Loucy (cell line): ENCODE measurements around the gene KDSR.
A peak's percentile ranks its signal among the peaks of the same experiment; 100 is the strongest.

Source experiments
- H2AFZ ChIP-seq: fragments of 200-600 bp; sonication (generic); 2 replicates; pipeline ENCODE4 v1.6.0; 2016; ENCODE audit warnings: antibody characterized with exemption, mild to moderate bottlenecking, low read length, moderate library complexity
- H3F3A ChIP-seq: fragments of 200-600 bp; 2 replicates; pipeline ENCODE4 v1.6.0; 2016; ENCODE audit warnings: antibody characterized with exemption, low read depth, mild to moderate bottlenecking
- H3K27me3 ChIP-seq: fragments of 200-600 bp; sonication (generic); 2 replicates; pipeline ENCODE4 v1.6.1; 2014; ENCODE audit warnings: low read length, mild to moderate bottlenecking; ENCODE audit not compliant: insufficient read depth, poor library complexity, severe bottlenecking
- H3K36me3 ChIP-seq: fragments of 200-600 bp; sonication (generic); 2 replicates; pipeline ENCODE4 v1.6.1; 2016; ENCODE audit warnings: low read length; ENCODE audit not compliant: insufficient read depth
- H3K4me1 ChIP-seq: fragments of 200-600 bp; sonication (generic); 2 replicates; pipeline ENCODE4 v1.5.1; 2014; ENCODE audit warnings: low read length, mild to moderate bottlenecking; ENCODE audit not compliant: insufficient read depth, poor library complexity, severe bottlenecking
- H3K4me2 ChIP-seq: fragments of 200-600 bp; sonication (generic); 2 replicates; pipeline ENCODE4 v1.6.0; 2014; ENCODE audit warnings: antibody characterized with exemption, low read length, low read depth, mild to moderate bottlenecking; ENCODE audit not compliant: poor library complexity, severe bottlenecking
- H3K4me3 ChIP-seq: fragments of 200-600 bp; sonication (generic); 2 replicates; pipeline ENCODE4 v1.5.1; 2014; ENCODE audit warnings: low read length, mild to moderate bottlenecking, mixed read lengths; ENCODE audit not compliant: poor library complexity, severe bottlenecking
- H3K79me2 ChIP-seq: fragments of 200-600 bp; sonication (generic); 2 replicates; pipeline ENCODE4 v1.6.1; 2014; ENCODE audit warnings: low read length; ENCODE audit not compliant: insufficient read depth
- H3K9ac ChIP-seq: fragments of 200-600 bp; sonication (generic); 2 replicates; pipeline ENCODE4 v1.6.0; 2014; ENCODE audit warnings: mild to moderate bottlenecking, low read depth, low read length, moderate library complexity; ENCODE audit not compliant: poor library complexity, severe bottlenecking
- H3K9me2 ChIP-seq: fragments of 200-600 bp; sonication (generic); replicated peaks from 2 replicates; pipeline ENCODE4 v1.6.1; 2016; ENCODE audit warnings: low read depth, low read length, mixed read lengths
- H3K9me3 ChIP-seq: fragments of 200-600 bp; sonication (generic); 2 replicates; pipeline ENCODE4 v1.6.1; 2014; ENCODE audit warnings: mild to moderate bottlenecking, antibody characterized with exemption, low read length, low read depth; ENCODE audit not compliant: insufficient read depth
- H4K20me1 ChIP-seq: fragments of 200-600 bp; sonication (generic); 2 replicates; pipeline ENCODE4 v1.6.0; 2014; ENCODE audit warnings: antibody characterized with exemption, low read length, mild to moderate bottlenecking; ENCODE audit not compliant: insufficient read depth, poor library complexity, severe bottlenecking
- EZH2phosphoT487 ChIP-seq: fragments of 200-600 bp; IDR thresholded peaks from 2 replicates; pipeline ENCODE4 v1.6.1; 2018; ENCODE audit warnings: antibody characterized with exemption, mild to moderate bottlenecking, moderate library complexity, borderline replicate concordance
- TF ChIP-seq, protein P1 (sequence below): fragments of 200-600 bp; sonication (generic); conservative IDR thresholded peaks from 2 replicates; pipeline ENCODE4 v1.5.1; 2014; ENCODE audit warnings: mild to moderate bottlenecking, antibody characterized with exemption, low read length

The KDSR gene

DNA sequence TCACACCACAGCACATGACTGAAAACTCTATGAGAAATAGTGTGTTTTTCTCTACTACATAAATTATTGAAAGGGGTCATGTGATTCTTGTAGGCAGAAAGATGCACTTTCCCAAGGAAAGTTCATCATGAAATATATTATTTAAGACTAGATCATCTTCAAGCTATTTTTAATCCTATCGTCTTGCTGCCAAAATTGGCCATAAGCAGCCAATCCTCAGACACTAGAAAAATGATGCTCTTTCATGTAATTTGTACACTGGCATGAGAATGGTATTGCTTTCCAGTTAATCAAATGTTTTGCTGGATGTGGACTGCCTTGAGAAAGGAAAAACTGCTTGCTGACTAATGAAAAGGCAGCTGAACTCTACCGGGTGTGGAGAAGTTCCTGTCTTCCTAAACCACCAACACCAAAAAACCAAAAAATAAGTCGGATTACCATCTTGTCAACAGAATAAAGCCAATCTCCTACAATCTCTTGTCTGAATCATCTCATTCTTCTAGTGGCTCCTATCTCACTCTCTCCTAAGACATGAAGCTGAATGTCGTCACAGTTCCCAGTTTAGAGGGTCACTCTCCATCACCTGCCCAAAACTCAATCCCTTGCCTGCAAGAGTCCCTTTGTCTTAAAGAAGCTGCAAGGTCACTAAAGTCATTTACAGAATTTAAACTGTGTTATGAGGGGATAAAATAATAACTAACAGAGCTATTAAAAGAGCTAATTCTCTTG, 52.8 kb downstream of the KDSR start:
- Histone ChIP-seq H3K79me2 (peaks cover 97% of the 10 kb centered on the region), H4K20me1 (peaks cover 77% of the 10 kb centered on the region), H3K4me1 (peaks cover 75% of the 10 kb centered on the region), H3K9me3 (no peaks in the 10 kb centered on the region), H3K9ac (peak overlapping the region; percentile 39), H3K4me2 (peak overlapping the region; percentile 97), H3F3A (peaks cover 8% of the 10 kb centered on the region; the same call in 1 of the 2 replicates), H2AFZ (no peak overlapping the region), H3K9me2 (no peaks in the 10 kb centered on the region), H3K36me3 (no peaks in the 10 kb centered on the region), H3K4me3 (peak overlapping the region; percentile 96), H3K27me3 (peaks cover 7% of the 10 kb centered on the region)
- no peak for TF ChIP-seq EZH2phosphoT487
- TF ChIP-seq, protein P1, sequence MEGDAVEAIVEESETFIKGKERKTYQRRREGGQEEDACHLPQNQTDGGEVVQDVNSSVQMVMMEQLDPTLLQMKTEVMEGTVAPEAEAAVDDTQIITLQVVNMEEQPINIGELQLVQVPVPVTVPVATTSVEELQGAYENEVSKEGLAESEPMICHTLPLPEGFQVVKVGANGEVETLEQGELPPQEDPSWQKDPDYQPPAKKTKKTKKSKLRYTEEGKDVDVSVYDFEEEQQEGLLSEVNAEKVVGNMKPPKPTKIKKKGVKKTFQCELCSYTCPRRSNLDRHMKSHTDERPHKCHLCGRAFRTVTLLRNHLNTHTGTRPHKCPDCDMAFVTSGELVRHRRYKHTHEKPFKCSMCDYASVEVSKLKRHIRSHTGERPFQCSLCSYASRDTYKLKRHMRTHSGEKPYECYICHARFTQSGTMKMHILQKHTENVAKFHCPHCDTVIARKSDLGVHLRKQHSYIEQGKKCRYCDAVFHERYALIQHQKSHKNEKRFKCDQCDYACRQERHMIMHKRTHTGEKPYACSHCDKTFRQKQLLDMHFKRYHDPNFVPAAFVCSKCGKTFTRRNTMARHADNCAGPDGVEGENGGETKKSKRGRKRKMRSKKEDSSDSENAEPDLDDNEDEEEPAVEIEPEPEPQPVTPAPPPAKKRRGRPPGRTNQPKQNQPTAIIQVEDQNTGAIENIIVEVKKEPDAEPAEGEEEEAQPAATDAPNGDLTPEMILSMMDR = no peak

DNA sequence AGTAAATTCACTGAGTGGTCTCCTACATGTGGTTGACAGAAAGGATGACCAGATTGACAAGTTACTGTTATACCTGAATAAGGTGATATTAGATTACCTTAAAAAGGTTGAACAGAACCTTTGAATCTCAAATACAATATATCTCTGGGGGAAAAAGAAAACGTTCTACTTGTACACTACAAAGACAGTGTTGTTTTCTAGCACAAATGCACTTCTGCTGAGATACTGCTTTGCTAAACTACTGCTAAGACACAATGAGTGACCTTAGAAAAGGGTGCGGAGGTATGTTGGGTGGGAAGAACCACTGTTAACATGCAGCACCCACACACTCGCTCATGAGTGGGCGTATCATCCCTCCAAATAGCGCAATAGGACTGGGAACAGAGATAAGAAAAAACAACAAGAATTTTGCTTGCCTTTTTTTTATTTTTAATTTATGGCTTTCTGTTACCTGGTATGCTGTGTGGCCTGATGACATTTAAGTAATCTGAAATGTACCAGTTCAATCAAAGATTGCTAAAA, 53.5 kb downstream of the KDSR start:
- Histone ChIP-seq H4K20me1 (peaks cover 73% of the 10 kb centered on the region), H3K9ac (peak overlapping the region; percentile 39), H3K4me3 (peak overlapping the region; percentile 96), H3K4me1 (peaks cover 72% of the 10 kb centered on the region), H3K27me3 (no peaks in the 10 kb centered on the region), H3F3A (peaks cover 8% of the 10 kb centered on the region; the same call in 1 of the 2 replicates), H2AFZ (no peak overlapping the region), H3K9me3 (no peaks in the 10 kb centered on the region), H3K4me2 (peak overlapping the region; percentile 97), H3K36me3 (no peaks in the 10 kb centered on the region), H3K9me2 (no peaks in the 10 kb centered on the region), H3K79me2 (peaks cover 97% of the 10 kb centered on the region)
- TF ChIP-seq, protein P1 = no peak
- no peak for TF ChIP-seq EZH2phosphoT487

DNA sequence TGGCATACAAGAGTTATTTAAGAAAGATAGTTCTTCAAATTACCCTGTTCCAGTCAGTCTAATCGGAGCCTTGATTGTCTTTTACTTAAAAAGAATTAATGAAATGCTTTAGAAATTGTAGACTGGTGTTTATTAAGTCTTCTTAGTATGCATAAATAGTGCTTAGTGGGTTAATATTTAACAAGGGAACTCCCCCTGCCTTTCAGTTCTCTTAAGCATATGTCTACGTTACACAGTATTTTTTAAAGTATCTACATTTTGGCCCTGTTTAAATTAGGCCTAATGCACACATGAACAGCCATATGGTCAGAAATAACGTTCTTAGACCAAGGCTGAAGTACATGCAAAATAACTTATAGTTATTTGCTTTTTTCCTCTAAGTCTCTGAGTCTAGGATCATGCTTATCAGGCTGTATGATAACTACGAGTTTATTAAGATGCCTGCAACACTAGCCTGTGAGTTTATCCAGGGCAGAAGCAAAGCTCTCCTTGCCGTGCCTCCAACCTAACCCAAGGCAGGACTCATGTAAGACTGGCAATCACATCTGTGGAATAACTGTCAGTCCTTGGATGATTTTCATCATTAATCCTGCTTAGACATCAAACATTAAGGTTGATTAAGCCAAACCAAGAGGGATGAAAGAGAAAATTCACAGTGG, 54.1 kb downstream of the KDSR start:
- Histone ChIP-seq H3K36me3 (no peaks in the 10 kb centered on the region), H3K9ac (peak overlapping the region; percentile 39), H4K20me1 (peaks cover 71% of the 10 kb centered on the region)

More for the DNA sequence above, 54.1 kb downstream of the KDSR start:
- no peak for TF ChIP-seq EZH2phosphoT487
- TF ChIP-seq, protein P1 = no peak
- Histone ChIP-seq H3K4me3 (peak overlapping the region; percentile 96), H2AFZ (no peak overlapping the region), H3K27me3 (no peaks in the 10 kb centered on the region), H3K4me2 (peak overlapping the region; percentile 97), H3K9me2 (no peaks in the 10 kb centered on the region), H3K9me3 (no peaks in the 10 kb centered on the region), H3K4me1 (peaks cover 76% of the 10 kb centered on the region), H3K79me2 (peaks cover 97% of the 10 kb centered on the region), H3F3A (peaks cover 8% of the 10 kb centered on the region; the same call in 1 of the 2 replicates)
